Endothelial cell (in vitro differentiated cells): ENCODE results near the gene ALKBH5. TPM values are rescaled to one million over a fixed set of nuclear protein-coding genes. Genes with fewer than 3 reads are reported as not detected.

Experiments used
- DNase-seq: peaks from one replicate; pipeline ENCODE4 v3.0.0; 2021; ENCODE audit warnings: low spot score
- H3K27ac Mint-ChIP-seq: one replicate; pipeline ENCODE4 v1.8.0; 2021; ENCODE audit warnings: mixed read lengths, inconsistent platforms; ENCODE audit not compliant: unreplicated experiment
- H3K27me3 Mint-ChIP-seq: one replicate; pipeline ENCODE4 v1.8.0; 2021; ENCODE audit warnings: mild to moderate bottlenecking, moderate library complexity, mixed read lengths, inconsistent platforms; ENCODE audit not compliant: unreplicated experiment
- H3K36me3 Mint-ChIP-seq: one replicate; pipeline ENCODE4 v1.8.0; 2021; ENCODE audit warnings: mild to moderate bottlenecking, low read depth, mixed read lengths, inconsistent platforms; ENCODE audit not compliant: unreplicated experiment
- H3K4me1 Mint-ChIP-seq: one replicate; pipeline ENCODE4 v1.8.0; 2021; ENCODE audit warnings: mild to moderate bottlenecking, mixed read lengths, inconsistent platforms; ENCODE audit not compliant: unreplicated experiment
- H3K4me3 Mint-ChIP-seq: one replicate; pipeline ENCODE4 v1.8.0; 2021; ENCODE audit warnings: mild to moderate bottlenecking, mixed read lengths, inconsistent platforms; ENCODE audit not compliant: unreplicated experiment
- H3K9me3 Mint-ChIP-seq: one replicate; pipeline ENCODE4 v1.8.0; 2021; ENCODE audit warnings: mixed read lengths, inconsistent platforms; ENCODE audit not compliant: unreplicated experiment
- total RNA-seq: library from RNA; stranded (reverse); fragmentation: NEBNext Ultra II Directional; extraction: Animal tissue kit (Norgen Biotek cat#: 25700); gene quantifications from one replicate; pipeline ENCODE4 v1.2.1, GENCODE V29; 2021; ENCODE audit not compliant: unreplicated experiment
- TF ChIP-seq, protein P1 (sequence below): fragments of 200-600 bp; sonication (generic); IDR thresholded peaks from one replicate; pipeline ENCODE4 v1.5.0; 2021; ENCODE audit warnings: antibody characterized with exemption; ENCODE audit not compliant: unreplicated experiment

The ALKBH5 gene
- total RNA-seq, 1 donor from 2014 or later: 55.3 TPM

- Mint-ChIP-seq H3K4me1 (peaks cover 43% of the 10 kb centered on the region), H3K27ac (peak overlapping the region; percentile 90), H3K27me3 (peaks cover 7% of the 10 kb centered on the region), H3K36me3 (peaks cover 8% of the 10 kb centered on the region), H3K9me3 (no peaks in the 10 kb centered on the region), H3K4me3 (peak overlapping the region; percentile 93)
- peak; percentile 26 for DNase-seq
- TF ChIP-seq, protein P1, sequence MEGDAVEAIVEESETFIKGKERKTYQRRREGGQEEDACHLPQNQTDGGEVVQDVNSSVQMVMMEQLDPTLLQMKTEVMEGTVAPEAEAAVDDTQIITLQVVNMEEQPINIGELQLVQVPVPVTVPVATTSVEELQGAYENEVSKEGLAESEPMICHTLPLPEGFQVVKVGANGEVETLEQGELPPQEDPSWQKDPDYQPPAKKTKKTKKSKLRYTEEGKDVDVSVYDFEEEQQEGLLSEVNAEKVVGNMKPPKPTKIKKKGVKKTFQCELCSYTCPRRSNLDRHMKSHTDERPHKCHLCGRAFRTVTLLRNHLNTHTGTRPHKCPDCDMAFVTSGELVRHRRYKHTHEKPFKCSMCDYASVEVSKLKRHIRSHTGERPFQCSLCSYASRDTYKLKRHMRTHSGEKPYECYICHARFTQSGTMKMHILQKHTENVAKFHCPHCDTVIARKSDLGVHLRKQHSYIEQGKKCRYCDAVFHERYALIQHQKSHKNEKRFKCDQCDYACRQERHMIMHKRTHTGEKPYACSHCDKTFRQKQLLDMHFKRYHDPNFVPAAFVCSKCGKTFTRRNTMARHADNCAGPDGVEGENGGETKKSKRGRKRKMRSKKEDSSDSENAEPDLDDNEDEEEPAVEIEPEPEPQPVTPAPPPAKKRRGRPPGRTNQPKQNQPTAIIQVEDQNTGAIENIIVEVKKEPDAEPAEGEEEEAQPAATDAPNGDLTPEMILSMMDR: no peak
Observed at GRCh38 chr17:18184143-18185031, 759 bp downstream of the ALKBH5 start.

GRCh38 chr17:18185391-18185790 lies 1.8 kb downstream of the ALKBH5 start:
- no peak for DNase-seq
- Mint-ChIP-seq H3K9me3 (no peaks in the 10 kb centered on the region), H3K27me3 (peaks cover 8% of the 10 kb centered on the region), H3K36me3 (peaks cover 8% of the 10 kb centered on the region), H3K4me1 (peaks cover 50% of the 10 kb centered on the region), H3K4me3 (peak overlapping the region; percentile 92), H3K27ac (peak overlapping the region; percentile 90)
- TF ChIP-seq, protein P1: no peak

- H3K27ac Mint-ChIP-seq: no peak overlapping the region
- peaks cover 8% of the 10 kb centered on the region for H3K27me3 Mint-ChIP-seq
- TF ChIP-seq, protein P1: no peak
- no peaks in the 10 kb centered on the region for H3K9me3 Mint-ChIP-seq
- H3K4me3 Mint-ChIP-seq: peak overlapping the region; percentile 92
- peaks cover 56% of the 10 kb centered on the region for H3K4me1 Mint-ChIP-seq
- peaks cover 8% of the 10 kb centered on the region for H3K36me3 Mint-ChIP-seq
- DNase-seq: no peak
Observed at GRCh38 chr17:18185832-18186626, 2.4 kb downstream of the ALKBH5 start.

DNA sequence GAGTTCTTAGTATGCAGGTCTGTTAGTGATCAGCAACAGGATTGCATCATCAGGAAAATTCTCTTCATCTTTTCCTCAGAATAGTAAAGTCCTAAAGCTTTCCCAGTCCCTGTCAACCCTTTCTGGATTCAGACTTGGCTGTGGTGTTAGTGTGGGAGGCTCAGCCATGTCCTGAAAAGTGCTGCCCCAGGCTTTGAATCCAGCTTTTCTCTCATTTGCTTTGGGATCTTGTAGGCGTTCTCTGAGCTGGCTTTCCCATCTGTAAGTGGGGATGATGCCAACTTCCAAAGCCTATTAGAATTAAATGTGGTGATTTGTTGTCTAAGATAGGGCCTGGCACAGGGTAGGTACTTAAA lies 3.0 kb downstream of the ALKBH5 start:
- H3K9me3 Mint-ChIP-seq: no peaks in the 10 kb centered on the region
- TF ChIP-seq, protein P1: no peak
- peaks cover 13% of the 10 kb centered on the region for H3K36me3 Mint-ChIP-seq
- peak overlapping the region; percentile 66 for H3K4me3 Mint-ChIP-seq
- peak overlapping the region; percentile 33 for H3K27ac Mint-ChIP-seq
- H3K27me3 Mint-ChIP-seq: peaks cover 8% of the 10 kb centered on the region
- H3K4me1 Mint-ChIP-seq: peaks cover 61% of the 10 kb centered on the region
- no peak for DNase-seq
